GM18873 (cell line): ENCODE results near the gene TREML4.

Experiments
- ATAC-seq: cut with Tn5 transposase; IDR thresholded peaks from one replicate; pipeline ENCODE4 v1.9.1; 2021; ENCODE audit warnings: mild to moderate bottlenecking, moderate library complexity, moderate number of reproducible peaks; ENCODE audit not compliant: unreplicated experiment, low FRiP score

Gene TREML4

GRCh38 chr6:41247882-41248705 is 19.9 kb downstream of the TREML4 start:
- ATAC-seq: no peak

GRCh38 chr6:41252401-41253169 is 24.4 kb downstream of the TREML4 start:
- ATAC-seq: no peak

GRCh38 chr6:41255110-41255509 is 27.0 kb downstream of the TREML4 start:
- no peak for ATAC-seq

GRCh38 chr6:41255638-41256246 is 27.6 kb downstream of the TREML4 start:
- ATAC-seq: no peak

- ATAC-seq: no peak
These were observed 28.2 kb downstream of the TREML4 start for GRCh38 chr6:41256383-41256782.

- no peak for ATAC-seq
These were observed 29.4 kb downstream of the TREML4 start for GRCh38 chr6:41257369-41258195.

- ATAC-seq: no peak
These were observed 30.0 kb downstream of the TREML4 start for GRCh38 chr6:41258196-41258493.

GRCh38 chr6:41262401-41262800 is 34.3 kb downstream of the TREML4 start:
- ATAC-seq: no peak

GRCh38 chr6:41263267-41263666 is 35.1 kb downstream of the TREML4 start:
- ATAC-seq: no peak

GRCh38 chr6:41266541-41266940 is 38.4 kb downstream of the TREML4 start:
- no peak for ATAC-seq

- no peak for ATAC-seq
These were observed 40.3 kb downstream of the TREML4 start for GRCh38 chr6:41268478-41268877.

GRCh38 chr6:41269166-41269565 is 41.0 kb downstream of the TREML4 start:
- no peak for ATAC-seq

GRCh38 chr6:41269716-41270115 is 41.6 kb downstream of the TREML4 start:
- ATAC-seq: no peak

- ATAC-seq: no peak
These were observed 43.8 kb downstream of the TREML4 start for GRCh38 chr6:41271901-41272395.

GRCh38 chr6:41272591-41273240 is 44.6 kb downstream of the TREML4 start:
- ATAC-seq: no peak

GRCh38 chr6:41273714-41274113 is 45.6 kb downstream of the TREML4 start:
- ATAC-seq: no peak

GRCh38 chr6:41274256-41274655 is 46.1 kb downstream of the TREML4 start:
- ATAC-seq: no peak

GRCh38 chr6:41275489-41275888 is 47.3 kb downstream of the TREML4 start:
- no peak for ATAC-seq

GRCh38 chr6:41277605-41278004 is 49.5 kb downstream of the TREML4 start:
- ATAC-seq: no peak
